Gastroesophageal sphincter (tissue), 4 donors: ENCODE results near the gene SH3RF2. TPM values are rescaled to one million over a fixed set of nuclear protein-coding genes. Genes with fewer than 3 reads are reported as not detected.

Source experiments
- ATAC-seq: fragments of 150-250 bp; one replicate; pipeline ENCODE4 v1.9.1; 2016; ENCODE audit warnings: mild to moderate bottlenecking, moderate library complexity
- H3K27ac ChIP-seq, 4 donors: fragments of 200-600 bp; sonication (generic) in 3 of 4; 1 replicate in 3 of 4; 2 replicates in 1 of 4; pipeline ENCODE4 v1.5.1; 2016 to 2019
- H3K27me3 ChIP-seq: fragments of 200-600 bp; sonication (generic); one replicate; pipeline ENCODE4 v1.5.1; 2019
- H3K36me3 ChIP-seq, 2 donors: fragments of 200-600 bp; sonication (generic); one replicate each; pipeline ENCODE4 v1.5.1; 2019; ENCODE audit warnings: control low read depth in 1 of 2
- H3K4me1 ChIP-seq, 3 donors: fragments of 200-600 bp; sonication (generic); 1 replicate in 2 of 3; 2 replicates in 1 of 3; pipeline ENCODE4 v1.5.1; 2016 to 2019; ENCODE audit warnings: control low read depth in 2 of 3
- H3K4me3 ChIP-seq, 2 donors: fragments of 200-600 bp; sonication (generic); one replicate each; pipeline ENCODE4 v1.5.1; 2019; ENCODE audit warnings: mild to moderate bottlenecking in 1 of 2, moderate library complexity in 1 of 2
- H3K9me3 ChIP-seq, 3 donors: fragments of 200-600 bp; sonication (generic); one replicate each; pipeline ENCODE4 v1.5.1; 2017 to 2019; ENCODE audit warnings: control low read depth in 2 of 3
- EP300 ChIP-seq: sonication (generic); formaldehyde crosslinking; IDR thresholded peaks from one replicate; pipeline ENCODE4 v1.6.1; 2017; ENCODE audit warnings: antibody characterized with exemption, mild to moderate bottlenecking
- POLR2A ChIP-seq, 2 donors: fragments of 450-650 bp; IDR thresholded peaks; one replicate each; pipeline ENCODE4 v1.6.1; 2017; ENCODE audit warnings: antibody characterized with exemption in 2 of 2, mild to moderate bottlenecking in 2 of 2, moderate library complexity in 1 of 2
- POLR2AphosphoS5 ChIP-seq: sonication (generic); formaldehyde crosslinking; IDR thresholded peaks from one replicate; pipeline ENCODE4 v1.6.1; 2017; ENCODE audit warnings: antibody characterized with exemption
- WGBS, 2 donors: methylation state at CpG; one replicate each; pipeline ENCODE4 v1.1.5; 2018; ENCODE audit warnings: low coverage in 1 of 2; 5-methylcytosine and 5-hydroxymethylcytosine counted together
- total RNA-seq, 4 donors: library from RNA; depleted of rRNA; stranded (reverse); fragments of >200 nt; gene quantifications; one replicate each; pipeline ENCODE4 v1.1.0, GENCODE V29; 2016
- TF ChIP-seq, protein P1 (sequence below), 4 experiments: fragments of 200-600 bp in 2 of 4; fragments of 450-650 bp in 2 of 4; sonication (generic) in 1 of 4; IDR thresholded peaks; one replicate each; pipeline ENCODE4 v1.5.1; 2017 to 2019; ENCODE audit warnings: antibody characterized with exemption in 4 of 4, mild to moderate bottlenecking in 2 of 4, moderate library complexity in 2 of 4

SH3RF2 gene
- total RNA-seq, 4 donors from 2014 or later: 0.27 to 5.2 (median 1.0) TPM

DNA sequence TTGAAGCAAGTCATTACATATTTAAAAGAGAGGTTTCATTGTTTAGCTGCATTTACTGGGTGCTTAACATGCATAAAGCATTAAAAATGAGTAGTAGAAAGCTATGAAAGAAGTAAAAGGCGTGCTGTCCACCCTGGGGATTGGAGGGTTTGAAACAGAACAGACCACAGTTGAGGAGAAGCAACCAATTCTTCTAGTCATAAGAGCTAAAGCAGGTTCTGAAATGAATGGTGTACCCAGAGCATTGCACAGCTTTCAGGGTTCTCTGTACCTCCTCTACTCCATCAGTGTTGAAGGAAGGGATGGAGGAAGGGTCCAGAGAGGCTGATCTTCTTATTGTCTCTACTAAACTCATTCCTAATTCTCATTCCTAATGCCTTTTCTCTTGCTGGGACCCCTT is 68.9 kb downstream of the SH3RF2 start:
- 86 to 100% methylated on average over 1 of the region's 1 CpG for WGBS, 2 donors
- TF ChIP-seq, protein P1, sequence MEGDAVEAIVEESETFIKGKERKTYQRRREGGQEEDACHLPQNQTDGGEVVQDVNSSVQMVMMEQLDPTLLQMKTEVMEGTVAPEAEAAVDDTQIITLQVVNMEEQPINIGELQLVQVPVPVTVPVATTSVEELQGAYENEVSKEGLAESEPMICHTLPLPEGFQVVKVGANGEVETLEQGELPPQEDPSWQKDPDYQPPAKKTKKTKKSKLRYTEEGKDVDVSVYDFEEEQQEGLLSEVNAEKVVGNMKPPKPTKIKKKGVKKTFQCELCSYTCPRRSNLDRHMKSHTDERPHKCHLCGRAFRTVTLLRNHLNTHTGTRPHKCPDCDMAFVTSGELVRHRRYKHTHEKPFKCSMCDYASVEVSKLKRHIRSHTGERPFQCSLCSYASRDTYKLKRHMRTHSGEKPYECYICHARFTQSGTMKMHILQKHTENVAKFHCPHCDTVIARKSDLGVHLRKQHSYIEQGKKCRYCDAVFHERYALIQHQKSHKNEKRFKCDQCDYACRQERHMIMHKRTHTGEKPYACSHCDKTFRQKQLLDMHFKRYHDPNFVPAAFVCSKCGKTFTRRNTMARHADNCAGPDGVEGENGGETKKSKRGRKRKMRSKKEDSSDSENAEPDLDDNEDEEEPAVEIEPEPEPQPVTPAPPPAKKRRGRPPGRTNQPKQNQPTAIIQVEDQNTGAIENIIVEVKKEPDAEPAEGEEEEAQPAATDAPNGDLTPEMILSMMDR (IDR thresholded peaks at IDR 0.05): no peak
- TF ChIP-seq POLR2AphosphoS5: no peak
- no peak for TF ChIP-seq EP300
- no peak for TF ChIP-seq POLR2A (IDR thresholded peaks at IDR 0.05)
- no peak overlapping the region for H3K4me3 ChIP-seq
- H3K4me1 ChIP-seq: no peaks in the 10 kb centered on the region
- ATAC-seq: no peak
- no peaks in the 10 kb centered on the region for H3K27me3 ChIP-seq
- H3K36me3 ChIP-seq: no peaks in the 10 kb centered on the region
- H3K27ac ChIP-seq: no peak overlapping the region
- H3K9me3 ChIP-seq: peaks cover 0 to 3% (median 0%) of the 10 kb centered on the region in 3 donors

GRCh38 chr5:146005723-146006122 is 69.3 kb downstream of the SH3RF2 start:
- Histone ChIP-seq H3K4me3 (no peak overlapping the region), H3K27me3 (no peaks in the 10 kb centered on the region), H3K36me3 (no peaks in the 10 kb centered on the region), H3K4me1 (no peaks in the 10 kb centered on the region), H3K9me3 (peaks cover 0 to 3% (median 0%) of the 10 kb centered on the region in 3 donors), H3K27ac (no peak overlapping the region)
- ATAC-seq: no peak
- TF ChIP-seq POLR2A (IDR thresholded peaks at IDR 0.05) (no peak), POLR2AphosphoS5 (no peak), EP300 (no peak)
- TF ChIP-seq, protein P1 (IDR thresholded peaks at IDR 0.05): no peak

- no peak overlapping the region for H3K4me3 ChIP-seq
- peaks cover 0 to 3% (median 0%) of the 10 kb centered on the region in 3 donors for H3K9me3 ChIP-seq
- no peak for ATAC-seq
- no peaks in the 10 kb centered on the region for H3K27me3 ChIP-seq
- WGBS, 2 donors: 89 to 91% methylated on average over 6 of the region's 6 CpGs
- no peak overlapping the region for H3K27ac ChIP-seq
- H3K36me3 ChIP-seq: no peaks in the 10 kb centered on the region
- TF ChIP-seq EP300 (no peak), POLR2A (IDR thresholded peaks at IDR 0.05) (no peak), POLR2AphosphoS5 (no peak)
- TF ChIP-seq, protein P1 (IDR thresholded peaks at IDR 0.05): no peak
- no peaks in the 10 kb centered on the region for H3K4me1 ChIP-seq
Measured at GRCh38 chr5:146006470-146007190, 70.3 kb downstream of the SH3RF2 start.

DNA sequence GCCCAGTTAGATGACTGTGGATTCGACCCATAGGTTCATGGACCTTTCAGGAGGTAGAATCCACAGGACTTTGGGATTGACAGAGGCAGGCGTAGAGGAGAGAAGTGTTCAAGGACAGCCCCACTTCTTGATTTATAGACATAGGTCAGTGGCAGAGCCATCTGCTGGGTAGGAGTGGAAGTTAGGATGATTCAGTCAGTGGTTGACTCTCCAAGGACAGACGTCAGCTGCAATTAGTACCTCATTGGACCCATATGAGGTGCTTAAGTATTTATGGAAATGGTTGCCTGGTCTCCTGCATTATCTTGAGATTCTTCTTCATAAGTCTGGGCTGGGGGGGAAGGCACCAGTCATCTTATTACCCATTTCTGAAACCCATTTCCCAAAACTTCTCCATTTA is 70.9 kb downstream of the SH3RF2 start:
- ATAC-seq: no peak

More for the DNA sequence above, 70.9 kb downstream of the SH3RF2 start:
- 59 to 78% methylated on average over 3 of the region's 3 CpGs for WGBS, 2 donors
- Histone ChIP-seq H3K4me3 (no peak overlapping the region), H3K36me3 (no peaks in the 10 kb centered on the region), H3K4me1 (no peaks in the 10 kb centered on the region), H3K27me3 (no peaks in the 10 kb centered on the region), H3K9me3 (peaks cover 0 to 3% (median 0%) of the 10 kb centered on the region in 3 donors), H3K27ac (no peak overlapping the region)
- no peak for TF ChIP-seq POLR2A (IDR thresholded peaks at IDR 0.05)
- TF ChIP-seq POLR2AphosphoS5: no peak
- TF ChIP-seq, protein P1 (IDR thresholded peaks at IDR 0.05): no peak
- TF ChIP-seq EP300: no peak
